A673 (cell line): ENCODE data around the gene GPR137. TPM values are rescaled to one million over a fixed set of nuclear protein-coding genes. Genes with fewer than 3 reads are reported as not detected.
"Not testable (repeated sequence)": the region's sequence is repeated elsewhere in the genome, so short reads cannot be mapped to it uniquely, and the experiment has no call there.

Experiments used
- BruUV-seq: library from RNA; stranded (reverse); fragments of 400-500 nt; replicated peaks from 2 replicates; lab custom pipeline; 2021; lab: Mats Ljungman, UMichigan
- CTCF ChIA-PET: fragments of 300-600 bp; sonication (Branson Sonifier 250); formaldehyde crosslinking; loops from one replicate; lab custom pipeline; 2022; ENCODE audit warnings: antibody characterized with exemption; lab: Charles Lee
- POLR2A ChIA-PET: fragments of 300-600 bp; sonication (Branson Sonifier 250); formaldehyde crosslinking; loops from one replicate; lab custom pipeline; 2022; ENCODE audit warnings: antibody characterized with exemption; ENCODE audit not compliant: low non-redundant PET; lab: Charles Lee
- DNase-seq: peaks from one replicate; pipeline ENCODE4 v3.0.0-alpha.2; 2015; ENCODE audit warnings: low spot score
- H3K27ac ChIP-seq: fragments of 200-600 bp; sonication (generic); 2 replicates; pipeline ENCODE4 v1.5.1; 2016; ENCODE audit warnings: mixed run types, low read depth, mild to moderate bottlenecking, mixed read lengths, antibody characterized with exemption, low read length; ENCODE audit not compliant: poor library complexity, severe bottlenecking
- H3K27me3 ChIP-seq: fragments of 200-600 bp; sonication (generic); replicated peaks from 2 replicates; pipeline ENCODE4 v1.6.1; 2017; ENCODE audit warnings: mixed run types, low read depth, mild to moderate bottlenecking, mixed read lengths, antibody characterized with exemption, low read length; ENCODE audit not compliant: insufficient read depth, poor library complexity
- H3K36me3 ChIP-seq: fragments of 200-600 bp; sonication (generic); 2 replicates; pipeline ENCODE4 v1.6.1; 2016; ENCODE audit warnings: mixed run types, mild to moderate bottlenecking, mixed read lengths, antibody characterized with exemption, low read length; ENCODE audit not compliant: insufficient read depth, poor library complexity, severe bottlenecking
- H3K4me1 ChIP-seq: fragments of 200-600 bp; sonication (generic); 2 replicates; pipeline ENCODE4 v1.6.1; 2017; ENCODE audit warnings: mixed run types, mild to moderate bottlenecking, mixed read lengths, antibody characterized with exemption, low read length; ENCODE audit not compliant: insufficient read depth, poor library complexity, severe bottlenecking
- H3K4me3 ChIP-seq: fragments of 200-600 bp; sonication (generic); 2 replicates; pipeline ENCODE4 v1.5.1; 2016; ENCODE audit warnings: low read depth, mixed run types, mild to moderate bottlenecking, mixed read lengths, low read length; ENCODE audit not compliant: poor library complexity, severe bottlenecking
- H3K9me3 ChIP-seq: fragments of 200-600 bp; sonication (generic); 2 replicates; pipeline ENCODE4 v1.6.1; 2016; ENCODE audit warnings: mixed run types, low read depth, mild to moderate bottlenecking, mixed read lengths, antibody characterized with exemption, low read length; ENCODE audit not compliant: poor library complexity, severe bottlenecking
- EZH2 ChIP-seq: fragments of 200-600 bp; sonication (generic); IDR thresholded peaks from 2 replicates; pipeline ENCODE4 v1.6.1; 2017; ENCODE audit warnings: borderline replicate concordance, low read depth, mild to moderate bottlenecking, mixed read lengths, antibody characterized with exemption, low read length; ENCODE audit not compliant: poor library complexity, severe bottlenecking
- intact Hi-C: fragments of 100-400 bp; cut with micrococcal nuclease; formaldehyde crosslinking; loops from one replicate; pipeline ENCODE4 v1.10.0; 2022; ENCODE audit not compliant: unreplicated experiment
- total RNA-seq: library from RNA; stranded (reverse); gene quantifications from 2 replicates; pipeline ENCODE4 v1.2.3, GENCODE V29; 2021
- TF ChIP-seq, protein P1 (sequence below): fragments of 300-800, 200-600 bp; sonication (generic); conservative IDR thresholded peaks from 2 replicates; pipeline ENCODE4 v1.5.1; 2017; ENCODE audit warnings: low read depth, mild to moderate bottlenecking, antibody characterized with exemption, low read length, moderate library complexity, mixed read lengths

The GPR137 gene
- total RNA-seq, 1 experiment from 2014 or later, result 47.9 TPM

DNA sequence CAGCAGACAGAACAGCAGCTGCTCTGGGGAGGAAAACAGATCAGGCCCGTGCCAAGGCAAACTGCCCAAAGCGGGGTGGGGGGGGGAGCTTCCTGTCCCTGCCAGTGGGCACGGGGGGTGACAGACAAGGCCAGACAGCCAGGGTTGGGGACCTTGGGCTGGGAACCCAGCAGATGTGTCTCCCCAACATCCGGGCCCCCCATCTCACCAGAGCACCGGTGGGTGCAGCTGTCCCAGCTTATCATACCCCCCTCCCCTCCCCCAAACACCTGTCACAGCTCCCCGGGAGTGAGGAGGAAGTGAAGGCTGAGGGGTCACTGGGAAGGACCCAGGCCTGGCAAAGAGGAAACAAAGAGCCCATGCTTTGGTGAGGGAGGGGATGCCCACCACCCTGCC lies 40.2 kb upstream of the GPR137 start:
- peaks cover 12% of the 10 kb centered on the region for H3K36me3 ChIP-seq
- H3K27me3 ChIP-seq, result no peaks in the 10 kb centered on the region
- peak overlapping the region; percentile 92 for H3K27ac ChIP-seq
- intact Hi-C loops, result loop anchor here (5.0 kb wide), 1 partner anchor 38 kb away; the partner anchor contains the start of gene FERMT3
- CTCF ChIA-PET, result interaction anchor here (1.6 kb wide), 1 partner anchor 41 kb away, joined by 3 read pairs; no protein-coding TSS in a partner anchor
- BruUV-seq, result no TSS peak
- no peak for DNase-seq
- H3K4me1 ChIP-seq, result peaks cover 27% of the 10 kb centered on the region
- H3K4me3 ChIP-seq, result peak overlapping the region; percentile 99
- POLR2A ChIA-PET, result interaction anchor here (0.5 to 0.7 kb wide), 3 partner anchors 60 to 1189 kb away, joined by 3 to 4 read pairs (median 4); partner anchors contain the start of gene STIP1
- TF ChIP-seq EZH2, result no peak
- TF ChIP-seq, protein P1, sequence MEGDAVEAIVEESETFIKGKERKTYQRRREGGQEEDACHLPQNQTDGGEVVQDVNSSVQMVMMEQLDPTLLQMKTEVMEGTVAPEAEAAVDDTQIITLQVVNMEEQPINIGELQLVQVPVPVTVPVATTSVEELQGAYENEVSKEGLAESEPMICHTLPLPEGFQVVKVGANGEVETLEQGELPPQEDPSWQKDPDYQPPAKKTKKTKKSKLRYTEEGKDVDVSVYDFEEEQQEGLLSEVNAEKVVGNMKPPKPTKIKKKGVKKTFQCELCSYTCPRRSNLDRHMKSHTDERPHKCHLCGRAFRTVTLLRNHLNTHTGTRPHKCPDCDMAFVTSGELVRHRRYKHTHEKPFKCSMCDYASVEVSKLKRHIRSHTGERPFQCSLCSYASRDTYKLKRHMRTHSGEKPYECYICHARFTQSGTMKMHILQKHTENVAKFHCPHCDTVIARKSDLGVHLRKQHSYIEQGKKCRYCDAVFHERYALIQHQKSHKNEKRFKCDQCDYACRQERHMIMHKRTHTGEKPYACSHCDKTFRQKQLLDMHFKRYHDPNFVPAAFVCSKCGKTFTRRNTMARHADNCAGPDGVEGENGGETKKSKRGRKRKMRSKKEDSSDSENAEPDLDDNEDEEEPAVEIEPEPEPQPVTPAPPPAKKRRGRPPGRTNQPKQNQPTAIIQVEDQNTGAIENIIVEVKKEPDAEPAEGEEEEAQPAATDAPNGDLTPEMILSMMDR, result no peak
- no peaks in the 10 kb centered on the region for H3K9me3 ChIP-seq

DNA sequence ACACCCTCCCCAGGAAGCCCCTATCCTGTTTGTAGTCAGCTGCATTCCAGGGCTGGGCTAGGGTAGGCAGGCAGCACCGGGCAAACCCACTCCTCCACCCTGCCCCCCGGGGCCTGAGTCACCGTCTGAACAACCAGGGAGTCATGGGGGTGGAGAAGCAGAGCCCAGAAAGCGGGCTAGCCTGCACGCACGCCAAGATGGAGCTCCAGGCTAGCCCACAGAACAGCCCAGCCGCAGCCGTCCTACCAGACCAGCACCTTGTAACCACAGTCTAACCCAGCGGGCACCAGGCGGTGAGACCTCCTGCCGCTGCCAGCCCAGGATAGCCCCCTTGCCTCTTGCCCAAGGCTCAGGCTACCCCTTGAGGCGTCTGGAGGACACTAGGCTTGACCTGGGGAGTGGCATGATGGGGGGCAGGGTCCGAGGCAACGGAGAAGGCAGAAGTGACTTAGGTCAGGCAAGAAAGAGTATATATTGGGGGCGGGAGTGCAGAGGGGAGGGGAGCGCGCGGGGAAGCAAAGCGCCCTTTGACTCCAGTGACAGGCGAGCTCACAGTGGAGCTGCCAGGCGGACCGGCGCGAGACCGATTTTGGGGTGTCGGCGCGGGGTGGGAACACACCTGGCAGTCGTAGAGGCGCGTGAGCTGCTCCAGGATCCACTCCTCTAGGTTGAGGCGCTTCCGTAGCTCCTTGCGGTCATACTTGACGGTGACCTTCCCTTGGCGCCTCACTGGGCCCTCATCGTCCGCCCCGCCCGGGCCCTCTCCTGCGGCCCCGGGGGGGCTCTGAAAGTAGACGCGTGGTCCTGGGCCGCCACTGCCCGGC lies 39.6 kb upstream of the GPR137 start:
- ChIA-PET CTCF (interaction anchor here (0.5 to 1.6 kb wide), 2 partner anchors 41 to 109 kb away, joined by 3 to 4 read pairs; no protein-coding TSS in a partner anchor), POLR2A (interaction anchor here (0.5 to 0.7 kb wide), 2 partner anchors 60 to 96 kb away, joined by 3 to 4 read pairs; partner anchors contain the start of gene STIP1)
- Histone ChIP-seq H3K4me3 (peak overlapping the region; percentile 99), H3K9me3 (no peaks in the 10 kb centered on the region), H3K36me3 (peaks cover 12% of the 10 kb centered on the region), H3K27me3 (no peaks in the 10 kb centered on the region), H3K27ac (peak overlapping the region; percentile 92), H3K4me1 (peaks cover 32% of the 10 kb centered on the region)
- no TSS peak for BruUV-seq
- DNase-seq, result peak; percentile 84
- intact Hi-C loops, result loop anchor here (5.0 kb wide), 1 partner anchor 39 kb away; the partner anchor contains the start of gene FERMT3
- no peak for TF ChIP-seq EZH2
- TF ChIP-seq, protein P1, result no peak

DNA sequence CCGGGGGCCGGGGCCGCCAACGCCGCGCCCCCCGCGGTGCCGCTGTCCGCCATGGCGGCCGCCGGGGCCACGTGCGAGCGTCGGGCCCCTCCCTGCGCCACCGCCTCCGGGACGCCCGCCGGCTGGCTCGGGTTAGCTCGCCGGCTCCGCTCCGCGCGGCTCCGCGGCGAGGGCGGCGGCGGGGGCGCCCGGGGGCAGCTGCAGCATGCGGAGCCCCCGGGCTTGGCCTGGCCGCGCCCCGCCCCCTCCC lies 39.1 kb upstream of the GPR137 start:
- H3K4me3 ChIP-seq, result peak overlapping the region; percentile 99
- CTCF ChIA-PET, result interaction anchor here (0.6 kb wide), 1 partner anchor 42 kb away, joined by 3 read pairs; no protein-coding TSS in a partner anchor

More for the DNA sequence above, 39.1 kb upstream of the GPR137 start:
- H3K27me3 ChIP-seq, DNase-seq, BruUV-seq, H3K9me3 ChIP-seq, POLR2A ChIA-PET: not testable (repeated sequence)
- intact Hi-C loops, result loop anchor here (5.0 kb wide), 1 partner anchor 39 kb away; the partner anchor contains the start of gene FERMT3
- peaks cover 12% of the 10 kb centered on the region for H3K36me3 ChIP-seq
- H3K27ac ChIP-seq, result peak overlapping the region; percentile 92
- H3K4me1 ChIP-seq, result peaks cover 32% of the 10 kb centered on the region
